Stimulated activated CD8-positive, alpha-beta memory T cell treated with anti-CD3 and anti-CD28 coated beads, Interleukin-12 subunit alpha, Interleukin-12 subunit beta, amount 100 ng/mL, for 24 hours (primary cell): ENCODE data around the gene AGAP5.
A peak's percentile ranks its signal among the peaks of the same experiment; 100 is the strongest.
"Not testable (repeated sequence)": the region's sequence is repeated elsewhere in the genome, so short reads cannot be mapped to it uniquely, and the experiment has no call there.

Experiments
- DNase-seq: peaks from one replicate; pipeline ENCODE4 v3.0.0-alpha.2; 2020; ENCODE audit errors: extremely low read depth

Gene AGAP5

DNA sequence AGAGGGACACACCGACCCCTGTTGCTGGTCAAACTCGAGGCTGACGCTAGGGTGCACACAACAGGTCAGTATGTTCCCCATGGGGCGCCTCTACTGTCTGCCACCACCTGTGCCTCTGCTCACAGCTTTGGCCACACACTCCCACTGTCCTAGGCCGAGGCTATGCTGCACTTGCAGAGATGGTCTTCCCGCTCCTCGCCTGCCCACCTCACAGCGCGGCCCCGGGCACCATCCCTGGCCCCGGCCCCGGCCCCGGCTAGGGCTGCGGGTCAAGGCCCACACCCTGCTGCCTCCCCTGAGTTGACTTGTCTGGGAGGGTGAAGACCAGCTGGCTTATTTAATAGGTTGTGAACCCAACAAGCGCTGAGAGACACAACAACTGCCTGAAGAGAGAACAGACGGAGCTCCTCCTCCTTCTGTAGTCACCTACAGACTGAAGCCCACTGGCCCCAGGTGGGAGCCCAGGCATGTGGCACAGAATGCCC is at the start of gene AGAP5:
AGAP5 (minus strand) TSS at position 435 of the 485 bp plus-strand sequence; CDS start at position 81, 354 bp downstream.
- not testable (repeated sequence) for DNase-seq

DNA sequence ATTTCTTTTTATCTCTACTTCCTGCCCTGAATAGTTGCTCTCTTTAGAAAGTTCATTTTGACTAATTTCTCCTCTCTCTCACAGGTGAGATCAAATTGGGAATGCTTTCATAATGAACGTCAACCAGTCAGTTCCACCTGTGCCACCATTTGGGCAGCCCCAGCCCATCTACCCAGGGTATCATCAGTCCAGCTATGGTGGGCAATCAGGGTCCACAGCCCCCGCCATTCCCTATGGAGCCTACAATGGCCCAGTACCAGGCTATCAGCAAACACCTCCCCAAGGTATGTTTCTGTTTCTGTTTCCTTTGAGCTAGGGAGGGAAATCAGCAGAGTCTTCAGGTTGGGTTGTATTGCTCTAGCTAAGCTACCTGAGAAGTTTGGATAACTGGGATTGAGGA is 48.8 kb upstream of the AGAP5 start:
- DNase-seq = no peak

GRCh38 chr10:73744664-73744975 is 46.7 kb upstream of the AGAP5 start:
- no peak for DNase-seq

DNA sequence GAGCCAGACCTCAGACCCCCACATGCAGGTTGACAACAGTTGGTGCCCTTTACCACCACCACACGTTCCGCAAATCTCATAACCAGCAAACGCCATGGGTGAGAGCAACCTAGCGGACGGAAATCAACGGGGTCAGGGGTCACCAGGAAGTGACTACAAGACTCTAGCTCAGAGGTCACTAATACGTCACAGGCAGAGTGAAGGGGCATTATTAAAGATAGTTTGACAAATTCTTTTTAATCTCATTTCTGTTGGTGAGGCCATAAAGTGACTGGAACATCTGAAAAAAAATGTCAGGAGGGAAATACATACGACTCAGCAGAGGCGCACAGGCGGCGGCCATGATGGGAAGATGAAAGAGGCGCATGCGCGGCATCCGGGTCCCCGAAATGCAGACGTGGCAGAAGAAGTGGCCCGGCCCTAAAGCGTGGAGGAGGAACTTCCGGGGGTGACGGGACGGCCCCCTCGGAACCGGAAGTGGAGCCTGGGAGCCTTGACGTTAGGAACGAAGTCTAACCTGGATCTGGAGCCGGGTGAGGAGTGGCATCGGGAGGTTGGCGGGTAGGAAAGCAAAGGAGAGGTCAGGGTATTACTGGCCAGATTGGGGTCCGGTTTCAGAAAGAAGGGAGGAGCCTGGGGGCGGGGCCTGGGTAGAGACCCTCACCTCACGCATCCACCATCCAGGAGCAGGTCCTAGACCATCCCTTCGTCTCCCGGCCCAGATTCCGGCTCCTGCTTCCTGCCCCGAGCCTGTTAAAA is 46.2 kb upstream of the AGAP5 start, which contains the start of gene SEC24C:
SEC24C (plus strand) TSS at position 468 of the 759 bp plus-strand sequence. CDS start 2,461 bp downstream, outside the sequence.
- DNase-seq = peak; percentile 88

- DNase-seq = no peak
Measured at GRCh38 chr10:73743327-73743904, 45.5 kb upstream of the AGAP5 start.

GRCh38 chr10:73742454-73742734 is 44.5 kb upstream of the AGAP5 start:
- DNase-seq = no peak

- DNase-seq = not testable (repeated sequence)
Measured at GRCh38 chr10:73740501-73741254, 42.8 kb upstream of the AGAP5 start.

DNA sequence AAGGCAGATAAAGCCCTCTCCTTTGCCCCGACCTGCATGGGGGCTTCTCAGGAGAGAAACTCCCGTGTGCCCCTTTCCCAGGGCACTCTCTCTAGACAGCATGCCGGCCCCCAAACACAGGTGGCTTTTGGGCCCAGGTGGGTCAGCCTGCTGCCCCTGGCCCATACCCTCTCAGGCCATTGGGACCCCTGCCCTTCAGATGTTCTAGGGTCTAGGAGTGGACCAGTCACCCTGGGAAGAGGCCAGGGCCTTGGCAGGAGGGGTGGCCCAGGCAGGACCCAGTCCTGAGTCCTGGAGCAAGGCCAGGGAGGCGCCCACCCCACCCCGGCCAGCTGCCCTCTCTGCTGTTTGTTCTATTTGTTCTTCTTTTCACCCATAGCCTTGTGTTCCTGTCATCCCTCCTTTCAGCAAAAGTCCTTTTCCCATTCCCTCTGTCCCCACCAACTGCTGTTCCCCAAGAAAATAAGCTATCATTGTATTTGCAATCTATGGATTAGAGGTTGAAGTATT is 36.9 kb upstream of the AGAP5 start:
- no peak for DNase-seq

GRCh38 chr10:73734028-73734720 is 36.3 kb upstream of the AGAP5 start:
- no peak for DNase-seq

GRCh38 chr10:73732931-73733623 is 35.2 kb upstream of the AGAP5 start:
- no peak for DNase-seq

- no peak for DNase-seq
Measured at GRCh38 chr10:73732426-73732825, 34.5 kb upstream of the AGAP5 start.

DNA sequence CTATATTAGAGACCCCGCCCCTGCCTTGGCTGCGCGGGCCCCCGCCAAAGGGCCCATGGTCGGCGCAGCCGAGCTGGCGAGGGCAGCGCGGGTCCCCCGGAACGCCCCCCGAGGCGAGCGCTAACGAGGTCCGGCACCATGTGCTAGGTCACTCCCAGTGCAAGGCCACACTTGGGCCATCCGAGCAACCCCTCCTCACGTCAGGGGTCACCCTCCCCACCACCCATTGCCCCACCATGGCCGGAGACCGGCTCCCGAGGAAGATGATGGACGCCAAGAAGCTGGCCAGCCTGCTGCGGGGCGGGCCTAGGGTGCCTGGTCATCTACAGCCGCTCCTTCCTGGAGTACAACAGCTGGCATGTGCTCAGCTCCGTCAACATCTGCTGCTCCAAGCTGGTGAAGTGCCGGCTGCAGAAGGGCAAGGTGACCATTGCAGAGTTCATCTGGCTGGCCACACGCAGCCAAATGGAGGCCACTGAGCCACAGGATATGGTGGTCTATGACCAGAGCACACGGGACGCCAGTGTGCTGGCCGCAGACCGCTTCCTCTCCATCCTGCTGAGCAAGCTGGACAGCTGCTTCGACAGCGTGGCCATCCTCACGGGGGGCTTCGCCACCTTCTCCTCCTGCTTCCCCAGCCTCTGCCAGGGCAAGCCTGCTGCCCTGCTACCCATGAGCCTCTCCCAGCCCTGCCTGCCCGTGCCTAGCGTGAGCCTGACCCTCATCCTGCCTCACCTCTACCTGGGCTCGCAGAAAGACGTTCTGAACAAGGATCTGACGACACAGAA is 33.9 kb upstream of the AGAP5 start:
- DNase-seq = no peak

DNA sequence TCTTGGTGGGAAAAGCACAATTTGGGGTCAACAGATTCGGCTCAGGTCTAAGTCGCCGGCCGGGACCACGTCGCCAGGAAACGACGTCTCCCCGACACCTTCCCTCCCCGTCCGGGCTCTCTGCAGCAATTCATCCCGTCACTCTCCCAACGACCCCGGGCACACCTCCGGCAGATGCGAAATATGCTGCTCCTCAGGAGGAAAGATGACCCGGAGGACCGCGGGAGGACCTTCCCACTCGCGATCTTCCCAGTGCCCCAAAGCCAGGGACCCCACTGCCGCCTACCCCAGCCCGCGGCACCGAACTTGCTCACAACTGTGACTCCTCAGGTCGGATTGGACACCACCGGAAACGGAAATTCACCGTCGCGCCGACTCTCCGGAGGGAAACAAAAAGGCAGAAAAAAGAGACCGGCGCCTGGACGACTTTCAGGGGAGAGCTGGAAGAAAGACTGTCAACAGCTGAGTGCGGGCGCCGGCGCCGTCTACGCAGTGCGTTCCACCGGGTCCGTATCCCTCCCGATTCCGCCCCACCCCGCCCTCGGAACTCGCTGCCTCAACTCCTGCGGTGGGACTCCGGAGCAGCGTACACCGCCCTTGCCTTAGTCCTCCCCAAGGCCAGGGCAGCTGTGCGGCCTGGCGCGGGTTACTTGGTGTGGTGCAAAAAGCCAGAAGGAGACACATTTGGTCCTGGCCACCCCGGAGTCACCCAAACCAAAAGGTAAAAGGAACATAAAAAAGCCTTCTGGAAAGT is 32.4 kb upstream of the AGAP5 start:
- peak; percentile 75 for DNase-seq

DNA sequence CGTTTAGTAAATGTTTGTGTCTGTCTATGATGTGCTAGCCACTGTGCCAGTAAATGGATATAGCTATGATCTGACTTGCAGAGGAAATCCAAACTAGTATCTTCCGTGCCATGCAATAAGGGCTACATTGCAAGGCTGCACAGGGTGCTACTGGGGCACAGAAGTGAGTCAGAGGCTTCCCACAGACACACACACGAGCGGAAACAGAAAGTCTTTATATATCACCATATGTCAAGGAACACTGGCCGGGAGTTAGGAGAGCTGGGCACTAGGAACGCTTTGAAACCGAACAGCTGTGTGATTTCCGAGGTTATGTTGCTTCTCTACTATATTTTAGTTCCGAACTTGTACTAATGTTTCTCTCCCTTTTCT is 31.9 kb upstream of the AGAP5 start:
- DNase-seq = peak; percentile 7

- no peak for DNase-seq
Measured at GRCh38 chr10:73723516-73723915, 25.6 kb upstream of the AGAP5 start.

- not testable (repeated sequence) for DNase-seq
Measured at GRCh38 chr10:73720561-73720960, 22.7 kb upstream of the AGAP5 start.

DNA sequence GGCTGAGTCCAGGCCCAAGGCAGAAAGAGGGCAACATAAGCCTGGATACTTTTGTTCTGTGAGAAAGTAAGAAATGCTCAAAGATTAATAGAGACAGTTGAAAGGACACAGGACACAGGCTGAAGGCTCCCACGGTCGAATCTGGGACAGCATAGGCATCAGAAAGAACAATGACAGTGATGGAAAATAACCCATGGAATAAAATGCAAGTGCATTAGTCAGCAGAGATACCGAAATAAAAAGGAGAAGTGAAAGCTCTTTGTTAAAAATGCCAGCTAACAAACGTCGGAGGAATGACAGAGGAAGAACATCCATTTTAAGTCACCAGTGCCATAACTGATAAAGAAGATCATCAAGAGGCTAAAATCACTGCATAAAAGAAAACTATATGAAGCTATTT is 19.6 kb upstream of the AGAP5 start:
- no peak for DNase-seq

GRCh38 chr10:73716251-73716650 is 18.3 kb upstream of the AGAP5 start:
- no peak for DNase-seq

DNA sequence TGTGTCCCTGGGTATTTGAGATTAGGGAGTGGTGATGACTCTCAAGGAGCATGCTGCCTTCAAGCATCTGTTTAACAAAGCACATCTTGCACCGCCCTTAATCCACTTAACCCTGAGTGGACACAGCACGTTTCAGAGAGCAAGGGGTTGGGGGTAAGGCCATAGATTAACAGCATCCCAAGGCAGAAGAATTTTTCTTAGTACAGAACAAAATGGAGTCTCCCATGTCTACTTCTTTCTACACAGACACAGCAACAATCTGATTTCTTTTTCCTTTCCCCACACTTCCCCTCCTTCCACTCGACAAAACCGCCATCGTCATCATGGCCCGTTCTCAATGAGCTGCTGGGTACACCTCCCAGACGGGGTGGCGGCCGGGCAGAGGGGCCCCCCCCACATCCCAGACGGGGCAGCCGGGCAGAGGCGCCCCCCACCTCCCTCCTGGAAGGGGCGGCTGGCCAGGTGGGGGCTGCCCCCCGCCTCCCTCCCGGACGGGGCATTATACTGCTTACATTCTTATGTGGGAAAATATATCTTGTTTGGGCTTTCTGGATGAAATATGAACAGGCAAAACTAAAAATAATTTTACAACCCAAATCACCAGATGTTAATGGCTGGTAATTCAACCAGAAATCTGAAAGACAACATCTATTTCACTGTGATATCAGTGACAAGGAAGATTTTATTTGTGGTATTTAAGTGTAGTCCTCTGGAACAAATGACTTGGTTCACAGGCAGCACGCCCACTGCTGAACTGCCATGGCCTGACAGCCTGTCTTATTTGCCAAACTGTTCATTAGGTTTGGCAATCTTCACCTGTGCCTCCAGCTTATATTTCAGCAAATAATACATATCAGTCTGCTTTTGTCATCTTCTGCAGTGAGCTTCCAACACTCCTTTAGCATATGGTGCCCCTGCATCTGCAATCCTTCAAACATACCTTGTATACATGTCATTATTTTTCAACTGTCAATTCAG is 17.6 kb upstream of the AGAP5 start:
- not testable (repeated sequence) for DNase-seq
